ENCODE data around the gene MSLN. TPM values are rescaled to one million over a fixed set of nuclear protein-coding genes. Genes with fewer than 3 reads are reported as not detected.

Gene MSLN
- total and polyA plus RNA-seq, 9 of the 15 experiments (the other 6 are each of a cell fraction or from before 2014, with no cell fraction given): not detected

DNA sequence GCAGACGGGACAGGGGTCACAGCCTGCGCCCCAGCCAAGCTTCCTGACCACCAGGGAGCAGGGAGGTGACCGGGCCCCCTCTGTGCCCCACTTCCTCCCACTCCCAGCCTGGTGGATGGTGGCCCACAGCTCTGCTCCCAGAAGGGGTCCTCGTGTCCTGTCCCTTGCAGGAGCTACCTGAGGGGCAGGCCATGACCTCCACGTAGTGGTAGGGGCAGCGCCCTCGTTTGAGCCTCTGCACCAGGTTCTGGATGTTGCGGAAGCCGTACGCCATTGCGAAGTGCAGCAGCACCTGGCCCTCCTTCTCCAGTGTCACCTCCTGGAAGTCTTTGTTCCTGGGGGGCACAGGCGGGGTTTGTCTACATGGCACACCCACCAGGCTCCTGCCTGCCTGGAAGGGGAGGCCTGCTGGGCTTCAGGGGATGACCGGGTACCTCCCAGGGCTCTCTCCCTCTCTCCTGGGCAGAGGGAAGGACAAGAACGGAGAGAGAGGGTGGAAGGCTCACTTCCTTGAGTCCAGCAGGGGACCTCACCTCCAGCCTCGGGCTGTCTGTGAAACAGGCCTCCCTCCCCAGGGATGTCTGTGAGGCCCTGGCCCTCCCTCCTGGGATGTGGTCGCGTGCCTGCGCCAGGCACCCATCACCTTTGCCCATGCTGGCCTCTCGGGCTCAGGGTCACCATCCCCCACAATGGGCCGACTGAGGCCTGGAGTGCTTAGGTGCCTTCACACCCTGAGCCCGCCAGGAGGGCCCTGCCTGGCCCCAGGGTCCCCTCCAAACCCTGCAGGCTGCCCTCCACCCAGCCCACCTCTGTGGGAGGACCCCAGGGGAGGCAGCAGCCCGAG is 29.6 kb upstream of the MSLN start (continued):
- 0 out of 2 replicates have a peak, but pooled peaks have one; percentile 2 for TF ChIP-seq SPI1 (IDR thresholded peaks at IDR 0.05; ENCODE audit: borderline replicate concordance, low read depth, low read length)
- TF ChIP-seq, protein P1, sequence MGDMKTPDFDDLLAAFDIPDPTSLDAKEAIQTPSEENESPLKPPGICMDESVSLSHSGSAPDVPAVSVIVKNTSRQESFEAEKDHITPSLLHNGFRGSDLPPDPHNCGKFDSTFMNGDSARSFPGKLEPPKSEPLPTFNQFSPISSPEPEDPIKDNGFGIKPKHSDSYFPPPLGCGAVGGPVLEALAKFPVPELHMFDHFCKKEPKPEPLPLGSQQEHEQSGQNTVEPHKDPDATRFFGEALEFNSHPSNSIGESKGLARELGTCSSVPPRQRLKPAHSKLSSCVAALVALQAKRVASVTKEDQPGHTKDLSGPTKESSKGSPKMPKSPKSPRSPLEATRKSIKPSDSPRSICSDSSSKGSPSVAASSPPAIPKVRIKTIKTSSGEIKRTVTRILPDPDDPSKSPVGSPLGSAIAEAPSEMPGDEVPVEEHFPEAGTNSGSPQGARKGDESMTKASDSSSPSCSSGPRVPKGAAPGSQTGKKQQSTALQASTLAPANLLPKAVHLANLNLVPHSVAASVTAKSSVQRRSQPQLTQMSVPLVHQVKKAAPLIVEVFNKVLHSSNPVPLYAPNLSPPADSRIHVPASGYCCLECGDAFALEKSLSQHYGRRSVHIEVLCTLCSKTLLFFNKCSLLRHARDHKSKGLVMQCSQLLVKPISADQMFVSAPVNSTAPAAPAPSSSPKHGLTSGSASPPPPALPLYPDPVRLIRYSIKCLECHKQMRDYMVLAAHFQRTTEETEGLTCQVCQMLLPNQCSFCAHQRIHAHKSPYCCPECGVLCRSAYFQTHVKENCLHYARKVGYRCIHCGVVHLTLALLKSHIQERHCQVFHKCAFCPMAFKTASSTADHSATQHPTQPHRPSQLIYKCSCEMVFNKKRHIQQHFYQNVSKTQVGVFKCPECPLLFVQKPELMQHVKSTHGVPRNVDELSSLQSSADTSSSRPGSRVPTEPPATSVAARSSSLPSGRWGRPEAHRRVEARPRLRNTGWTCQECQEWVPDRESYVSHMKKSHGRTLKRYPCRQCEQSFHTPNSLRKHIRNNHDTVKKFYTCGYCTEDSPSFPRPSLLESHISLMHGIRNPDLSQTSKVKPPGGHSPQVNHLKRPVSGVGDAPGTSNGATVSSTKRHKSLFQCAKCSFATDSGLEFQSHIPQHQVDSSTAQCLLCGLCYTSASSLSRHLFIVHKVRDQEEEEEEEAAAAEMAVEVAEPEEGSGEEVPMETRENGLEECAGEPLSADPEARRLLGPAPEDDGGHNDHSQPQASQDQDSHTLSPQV (IDR thresholded peaks at IDR 0.05): no peak
- TF ChIP-seq, protein P2, sequence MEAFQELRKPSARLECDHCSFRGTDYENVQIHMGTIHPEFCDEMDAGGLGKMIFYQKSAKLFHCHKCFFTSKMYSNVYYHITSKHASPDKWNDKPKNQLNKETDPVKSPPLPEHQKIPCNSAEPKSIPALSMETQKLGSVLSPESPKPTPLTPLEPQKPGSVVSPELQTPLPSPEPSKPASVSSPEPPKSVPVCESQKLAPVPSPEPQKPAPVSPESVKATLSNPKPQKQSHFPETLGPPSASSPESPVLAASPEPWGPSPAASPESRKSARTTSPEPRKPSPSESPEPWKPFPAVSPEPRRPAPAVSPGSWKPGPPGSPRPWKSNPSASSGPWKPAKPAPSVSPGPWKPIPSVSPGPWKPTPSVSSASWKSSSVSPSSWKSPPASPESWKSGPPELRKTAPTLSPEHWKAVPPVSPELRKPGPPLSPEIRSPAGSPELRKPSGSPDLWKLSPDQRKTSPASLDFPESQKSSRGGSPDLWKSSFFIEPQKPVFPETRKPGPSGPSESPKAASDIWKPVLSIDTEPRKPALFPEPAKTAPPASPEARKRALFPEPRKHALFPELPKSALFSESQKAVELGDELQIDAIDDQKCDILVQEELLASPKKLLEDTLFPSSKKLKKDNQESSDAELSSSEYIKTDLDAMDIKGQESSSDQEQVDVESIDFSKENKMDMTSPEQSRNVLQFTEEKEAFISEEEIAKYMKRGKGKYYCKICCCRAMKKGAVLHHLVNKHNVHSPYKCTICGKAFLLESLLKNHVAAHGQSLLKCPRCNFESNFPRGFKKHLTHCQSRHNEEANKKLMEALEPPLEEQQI (IDR thresholded peaks at IDR 0.05): no peak
- TF ChIP-seq, protein P3, sequence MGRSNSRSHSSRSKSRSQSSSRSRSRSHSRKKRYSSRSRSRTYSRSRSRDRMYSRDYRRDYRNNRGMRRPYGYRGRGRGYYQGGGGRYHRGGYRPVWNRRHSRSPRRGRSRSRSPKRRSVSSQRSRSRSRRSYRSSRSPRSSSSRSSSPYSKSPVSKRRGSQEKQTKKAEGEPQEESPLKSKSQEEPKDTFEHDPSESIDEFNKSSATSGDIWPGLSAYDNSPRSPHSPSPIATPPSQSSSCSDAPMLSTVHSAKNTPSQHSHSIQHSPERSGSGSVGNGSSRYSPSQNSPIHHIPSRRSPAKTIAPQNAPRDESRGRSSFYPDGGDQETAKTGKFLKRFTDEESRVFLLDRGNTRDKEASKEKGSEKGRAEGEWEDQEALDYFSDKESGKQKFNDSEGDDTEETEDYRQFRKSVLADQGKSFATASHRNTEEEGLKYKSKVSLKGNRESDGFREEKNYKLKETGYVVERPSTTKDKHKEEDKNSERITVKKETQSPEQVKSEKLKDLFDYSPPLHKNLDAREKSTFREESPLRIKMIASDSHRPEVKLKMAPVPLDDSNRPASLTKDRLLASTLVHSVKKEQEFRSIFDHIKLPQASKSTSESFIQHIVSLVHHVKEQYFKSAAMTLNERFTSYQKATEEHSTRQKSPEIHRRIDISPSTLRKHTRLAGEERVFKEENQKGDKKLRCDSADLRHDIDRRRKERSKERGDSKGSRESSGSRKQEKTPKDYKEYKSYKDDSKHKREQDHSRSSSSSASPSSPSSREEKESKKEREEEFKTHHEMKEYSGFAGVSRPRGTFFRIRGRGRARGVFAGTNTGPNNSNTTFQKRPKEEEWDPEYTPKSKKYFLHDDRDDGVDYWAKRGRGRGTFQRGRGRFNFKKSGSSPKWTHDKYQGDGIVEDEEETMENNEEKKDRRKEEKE (IDR thresholded peaks at IDR 0.05; ENCODE audit: borderline replicate concordance in 1 of 2, control insufficient read depth in 1 of 2, low read depth in 2 of 2, low read length in 1 of 2): no peak
- no peak for TF ChIP-seq SMARCC2 (IDR thresholded peaks at IDR 0.05; ENCODE audit: low read depth)
- TF ChIP-seq ZMIZ1 (IDR thresholded peaks at IDR 0.05; ENCODE audit: low read depth in 2 of 2, low read length in 2 of 2): no peak
- no peak for TF ChIP-seq HNRNPK (IDR thresholded peaks at IDR 0.05; ENCODE audit: low read depth, low read length, poor library complexity, severe bottlenecking)
- TF ChIP-seq SMAD1 (IDR thresholded peaks at IDR 0.05; ENCODE audit: low read depth, low read length, partially characterized antibody): no peak
